Astrocyte of the cerebellum (primary cell): ENCODE results near the gene NAA80.
"Not testable (repeated sequence)": the region's sequence is repeated elsewhere in the genome, so short reads cannot be mapped to it uniquely, and the experiment has no call there.

ENCODE experiments used
- DNase-seq: peaks from one replicate; pipeline ENCODE4 v3.0.0-alpha.2; 2011; ENCODE audit warnings: low read depth
- H3K4me3 ChIP-seq: 2 replicates; pipeline ENCODE4 v1.5.1; 2011; ENCODE audit warnings: mild to moderate bottlenecking, low read depth, low read length, moderate library complexity
- in situ Hi-C: cut with HindIII; loops from 2 replicates; pipeline ENCODE4 v1.10.0; 2017; ENCODE audit warnings: low sequenced_read_pairs
- TF ChIP-seq, protein P1 (sequence below): IDR thresholded peaks from 2 replicates; pipeline ENCODE4 v1.5.1; 2012; ENCODE audit warnings: low read length, low read depth, moderate library complexity, mild to moderate bottlenecking; ENCODE audit errors: missing control alignments

Gene NAA80

DNA sequence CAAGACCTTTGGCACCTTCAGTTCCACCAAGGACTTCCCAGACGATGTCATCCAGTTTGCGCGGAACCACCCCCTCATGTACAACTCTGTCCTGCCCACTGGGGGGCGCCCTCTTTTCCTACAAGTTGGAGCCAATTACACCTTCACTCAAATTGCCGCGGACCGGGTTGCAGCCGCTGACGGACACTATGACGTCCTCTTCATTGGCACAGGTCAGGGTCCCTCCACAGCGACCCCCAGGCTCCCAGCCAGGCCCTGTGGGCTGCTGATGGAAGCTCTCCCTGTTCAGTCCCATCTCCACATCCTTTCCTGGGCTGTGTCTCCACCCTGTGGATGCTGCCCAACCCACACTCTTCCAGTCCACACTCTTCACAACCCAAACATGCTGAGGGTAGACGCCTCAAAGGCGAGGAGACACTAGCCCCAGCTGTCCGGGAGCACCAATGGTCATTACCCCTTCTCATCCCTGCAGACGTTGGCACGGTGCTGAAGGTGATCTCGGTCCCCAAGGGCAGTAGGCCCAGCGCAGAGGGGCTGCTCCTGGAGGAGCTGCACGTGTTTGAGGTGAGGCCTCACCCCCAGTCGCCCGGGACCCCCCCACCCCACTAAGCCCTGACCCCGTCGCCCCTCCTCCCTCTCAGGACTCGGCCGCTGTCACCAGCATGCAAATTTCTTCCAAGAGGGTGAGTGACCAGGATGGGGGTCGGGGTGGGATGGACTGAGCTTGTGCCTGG is 24.7 kb downstream of the NAA80 start:
- in situ Hi-C loops: no loop called here
- DNase-seq: no peak

DNA sequence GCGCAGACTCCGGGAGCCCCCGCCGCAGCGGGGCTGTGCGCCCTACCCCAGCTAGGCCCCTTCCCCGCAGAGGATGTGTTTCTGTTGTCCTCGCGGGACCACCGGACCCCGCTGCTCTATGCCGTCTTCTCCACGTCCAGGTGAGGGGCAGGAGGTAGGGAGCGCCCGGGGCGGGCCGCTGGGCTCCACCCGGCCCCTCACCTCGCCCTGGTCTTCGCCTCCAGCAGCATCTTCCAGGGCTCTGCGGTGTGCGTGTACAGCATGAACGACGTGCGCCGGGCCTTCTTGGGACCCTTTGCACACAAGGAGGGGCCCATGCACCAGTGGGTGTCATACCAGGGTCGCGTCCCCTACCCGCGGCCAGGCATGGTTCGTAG is 25.5 kb downstream of the NAA80 start:
- DNase-seq: no peak
- TF ChIP-seq, protein P1, sequence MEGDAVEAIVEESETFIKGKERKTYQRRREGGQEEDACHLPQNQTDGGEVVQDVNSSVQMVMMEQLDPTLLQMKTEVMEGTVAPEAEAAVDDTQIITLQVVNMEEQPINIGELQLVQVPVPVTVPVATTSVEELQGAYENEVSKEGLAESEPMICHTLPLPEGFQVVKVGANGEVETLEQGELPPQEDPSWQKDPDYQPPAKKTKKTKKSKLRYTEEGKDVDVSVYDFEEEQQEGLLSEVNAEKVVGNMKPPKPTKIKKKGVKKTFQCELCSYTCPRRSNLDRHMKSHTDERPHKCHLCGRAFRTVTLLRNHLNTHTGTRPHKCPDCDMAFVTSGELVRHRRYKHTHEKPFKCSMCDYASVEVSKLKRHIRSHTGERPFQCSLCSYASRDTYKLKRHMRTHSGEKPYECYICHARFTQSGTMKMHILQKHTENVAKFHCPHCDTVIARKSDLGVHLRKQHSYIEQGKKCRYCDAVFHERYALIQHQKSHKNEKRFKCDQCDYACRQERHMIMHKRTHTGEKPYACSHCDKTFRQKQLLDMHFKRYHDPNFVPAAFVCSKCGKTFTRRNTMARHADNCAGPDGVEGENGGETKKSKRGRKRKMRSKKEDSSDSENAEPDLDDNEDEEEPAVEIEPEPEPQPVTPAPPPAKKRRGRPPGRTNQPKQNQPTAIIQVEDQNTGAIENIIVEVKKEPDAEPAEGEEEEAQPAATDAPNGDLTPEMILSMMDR: no peak
- H3K4me3 ChIP-seq: no peak overlapping the region
- in situ Hi-C loops: no loop called here

More for the DNA sequence above, 24.7 kb downstream of the NAA80 start:
- TF ChIP-seq, protein P1: peak; percentile 73
- H3K4me3 ChIP-seq: no peak overlapping the region

DNA sequence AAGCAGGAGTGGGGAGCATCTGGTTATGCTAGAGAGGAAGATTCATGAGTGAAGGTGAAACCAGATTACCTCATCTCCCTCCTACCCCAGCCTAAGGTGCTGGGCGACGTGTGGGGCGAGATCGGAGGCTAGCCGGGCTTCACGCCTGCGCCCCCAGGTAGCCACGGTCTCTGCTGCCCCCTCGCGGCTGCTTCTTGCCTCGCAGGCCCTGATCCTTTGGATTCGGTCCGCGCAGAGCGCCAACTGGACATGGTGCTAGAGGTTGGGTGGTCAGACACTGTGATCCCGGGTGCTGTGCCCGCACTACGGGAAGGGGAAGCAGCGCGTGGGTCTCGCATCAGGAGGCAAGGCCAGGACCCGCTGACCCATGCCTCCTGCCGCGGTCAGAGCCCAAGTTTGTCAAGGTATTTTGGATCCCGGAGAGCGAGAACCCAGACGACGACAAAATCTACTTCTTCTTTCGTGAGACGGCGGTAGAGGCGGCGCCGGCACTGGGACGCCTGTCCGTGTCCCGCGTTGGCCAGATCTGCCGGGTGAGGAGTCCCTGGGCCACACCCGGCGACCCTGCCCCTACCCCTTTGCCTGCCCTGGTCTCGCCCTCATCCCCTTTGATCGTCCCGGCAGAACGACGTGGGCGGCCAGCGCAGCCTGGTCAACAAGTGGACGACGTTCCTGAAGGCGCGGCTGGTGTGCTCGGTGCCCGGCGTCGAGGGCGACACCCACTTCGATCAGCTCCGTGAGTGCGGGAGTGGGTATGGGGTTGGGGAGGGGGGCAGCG is 26.1 kb downstream of the NAA80 start:
- TF ChIP-seq, protein P1: peak; percentile 91
- no peak for DNase-seq
- peak overlapping the region; percentile 17 for H3K4me3 ChIP-seq
- in situ Hi-C loops: no loop called here

DNA sequence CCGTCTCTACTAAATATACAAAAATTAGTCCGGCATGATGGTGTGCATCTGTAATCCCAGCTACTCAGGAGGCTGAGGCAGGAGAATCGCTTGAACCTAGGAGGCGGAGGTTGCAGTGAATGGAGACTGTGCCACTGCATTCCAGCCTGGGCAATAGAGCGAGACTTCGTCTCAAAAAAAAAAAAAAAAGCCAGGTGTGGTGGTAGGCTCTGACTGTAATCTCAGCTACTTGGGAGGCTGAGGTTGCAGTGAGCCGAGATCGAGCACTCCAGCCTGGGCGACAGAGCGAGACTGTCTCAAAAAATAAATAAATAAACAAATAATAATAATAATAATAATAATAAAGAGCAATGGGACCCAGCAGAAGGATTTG is 26.7 kb downstream of the NAA80 start:
- DNase-seq, in situ Hi-C loops, H3K4me3 ChIP-seq: not testable (repeated sequence)

DNA sequence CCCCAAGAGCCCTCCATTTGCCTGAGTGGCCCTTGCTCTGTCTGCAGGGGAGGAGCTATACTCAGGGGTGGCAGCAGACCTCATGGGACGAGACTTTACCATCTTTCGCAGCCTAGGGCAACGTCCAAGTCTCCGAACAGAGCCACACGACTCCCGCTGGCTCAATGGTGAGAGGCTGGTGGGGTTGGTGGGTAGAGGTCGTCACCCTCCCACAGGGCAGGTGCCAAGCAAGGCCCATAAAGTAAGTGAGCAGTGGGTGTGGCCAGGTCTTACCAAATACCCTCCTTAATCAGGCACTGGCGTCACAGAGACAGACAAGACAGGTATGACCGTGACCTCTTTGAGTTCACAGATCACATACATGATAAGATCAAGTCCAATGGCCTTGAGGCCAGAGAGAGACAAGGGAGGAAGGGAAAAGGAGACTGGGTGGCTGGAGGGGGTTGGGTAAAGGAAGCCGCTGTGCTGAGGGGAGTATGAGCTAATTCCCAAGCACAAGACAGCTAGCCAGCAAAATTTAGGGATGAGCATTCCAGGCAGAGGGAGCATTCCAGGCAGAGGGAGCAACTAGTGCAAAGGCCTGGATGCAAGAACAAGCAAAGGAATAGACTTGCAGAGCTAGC is 27.8 kb downstream of the NAA80 start:
- in situ Hi-C loops: no loop called here
- TF ChIP-seq, protein P1: no peak
- DNase-seq: no peak
- no peak overlapping the region for H3K4me3 ChIP-seq

DNA sequence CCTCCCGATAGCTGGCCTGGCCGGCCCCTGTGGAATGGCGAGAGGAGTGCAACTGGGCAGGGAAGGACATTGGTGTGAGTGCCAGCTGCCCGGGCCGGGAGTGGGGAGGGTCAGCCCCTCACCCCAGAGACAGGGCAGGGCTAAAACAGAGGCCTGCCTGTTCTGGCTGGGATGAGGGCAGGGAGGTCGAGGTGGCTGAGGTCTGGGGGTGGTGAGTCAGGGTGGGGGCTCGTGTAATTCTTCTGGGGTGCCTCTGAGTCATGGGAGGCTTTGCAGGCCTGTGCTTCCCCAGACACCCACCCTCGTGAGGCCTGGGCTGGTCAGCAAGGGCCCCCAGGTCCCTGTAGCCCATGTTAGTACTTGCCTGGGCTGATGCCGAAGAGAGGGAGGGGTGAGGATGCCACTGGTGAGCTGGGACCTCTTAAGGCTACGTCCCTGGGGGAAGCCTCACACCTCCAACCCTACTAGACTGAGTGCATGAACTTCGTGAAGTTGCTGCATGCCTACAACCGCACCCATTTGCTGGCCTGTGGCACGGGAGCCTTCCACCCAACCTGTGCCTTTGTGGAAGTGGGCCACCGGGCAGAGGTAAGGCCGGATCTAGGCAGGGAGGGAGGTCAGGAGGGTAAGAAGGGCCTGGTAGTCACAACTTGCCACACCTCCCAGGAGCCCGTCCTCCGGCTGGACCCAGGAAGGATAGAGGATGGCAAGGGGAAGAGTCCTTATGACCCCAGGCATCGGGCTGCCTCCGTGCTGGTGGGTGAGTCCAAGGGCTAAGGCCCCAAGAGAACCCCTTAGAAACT is 28.6 kb downstream of the NAA80 start:
- TF ChIP-seq, protein P1: no peak
- DNase-seq: no peak
- no peak overlapping the region for H3K4me3 ChIP-seq
- in situ Hi-C loops: no loop called here
